Measurements from ENCODE around the gene SLF1.

Gene SLF1

DNA sequence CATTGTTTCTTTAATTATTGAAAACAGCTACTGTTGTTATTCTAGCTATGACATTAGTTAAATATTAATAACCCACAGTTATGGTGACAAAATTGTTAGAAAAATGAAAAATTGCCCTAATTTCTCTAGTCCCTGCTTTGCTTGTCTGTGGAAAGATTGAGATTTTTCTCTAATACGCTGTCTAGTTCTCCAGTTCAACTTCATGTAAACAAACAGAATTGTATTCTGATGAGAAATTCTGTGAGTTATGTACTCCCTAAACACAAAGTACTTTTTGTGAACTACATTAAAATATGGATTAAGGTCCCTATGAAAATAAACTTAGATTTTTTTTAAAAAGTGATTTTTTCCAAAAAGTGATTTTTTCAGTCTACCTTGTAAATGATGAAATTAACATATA, 8.7 kb downstream of the SLF1 start:
- TF ChIP-seq, protein P1, sequence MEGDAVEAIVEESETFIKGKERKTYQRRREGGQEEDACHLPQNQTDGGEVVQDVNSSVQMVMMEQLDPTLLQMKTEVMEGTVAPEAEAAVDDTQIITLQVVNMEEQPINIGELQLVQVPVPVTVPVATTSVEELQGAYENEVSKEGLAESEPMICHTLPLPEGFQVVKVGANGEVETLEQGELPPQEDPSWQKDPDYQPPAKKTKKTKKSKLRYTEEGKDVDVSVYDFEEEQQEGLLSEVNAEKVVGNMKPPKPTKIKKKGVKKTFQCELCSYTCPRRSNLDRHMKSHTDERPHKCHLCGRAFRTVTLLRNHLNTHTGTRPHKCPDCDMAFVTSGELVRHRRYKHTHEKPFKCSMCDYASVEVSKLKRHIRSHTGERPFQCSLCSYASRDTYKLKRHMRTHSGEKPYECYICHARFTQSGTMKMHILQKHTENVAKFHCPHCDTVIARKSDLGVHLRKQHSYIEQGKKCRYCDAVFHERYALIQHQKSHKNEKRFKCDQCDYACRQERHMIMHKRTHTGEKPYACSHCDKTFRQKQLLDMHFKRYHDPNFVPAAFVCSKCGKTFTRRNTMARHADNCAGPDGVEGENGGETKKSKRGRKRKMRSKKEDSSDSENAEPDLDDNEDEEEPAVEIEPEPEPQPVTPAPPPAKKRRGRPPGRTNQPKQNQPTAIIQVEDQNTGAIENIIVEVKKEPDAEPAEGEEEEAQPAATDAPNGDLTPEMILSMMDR (IDR thresholded peaks at IDR 0.05; ENCODE audit: insufficient read depth, low read depth, low read length, missing control alignments): no peak
- H3K4me3 ChIP-seq (ENCODE audit: low read length): no peak overlapping the region
- no peak for DNase-seq (ENCODE audit: low read depth)

DNA sequence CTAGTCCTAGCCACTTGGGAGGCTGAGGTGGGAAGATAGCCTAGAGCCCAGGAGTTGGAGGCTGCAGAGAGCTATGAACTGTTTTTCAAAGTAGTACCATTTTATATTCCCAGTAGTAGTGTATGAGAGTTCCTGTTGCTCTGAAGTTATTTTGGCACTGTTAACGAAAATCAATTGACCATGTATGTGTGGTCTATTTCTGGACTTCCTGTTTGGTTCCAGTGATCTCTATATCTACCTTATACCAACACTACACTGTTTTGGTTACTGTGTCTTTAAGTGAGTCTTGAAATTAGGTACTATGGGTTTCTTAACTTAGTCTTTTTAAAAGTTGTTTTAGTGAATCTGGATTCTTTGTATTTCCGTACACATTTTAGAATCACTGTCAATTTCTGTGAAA, 13.6 kb downstream of the SLF1 start:
- no peak overlapping the region for H3K4me3 ChIP-seq (ENCODE audit: low read length)
- TF ChIP-seq, protein P1 (IDR thresholded peaks at IDR 0.05; ENCODE audit: insufficient read depth, low read depth, low read length, missing control alignments): no peak

DNA sequence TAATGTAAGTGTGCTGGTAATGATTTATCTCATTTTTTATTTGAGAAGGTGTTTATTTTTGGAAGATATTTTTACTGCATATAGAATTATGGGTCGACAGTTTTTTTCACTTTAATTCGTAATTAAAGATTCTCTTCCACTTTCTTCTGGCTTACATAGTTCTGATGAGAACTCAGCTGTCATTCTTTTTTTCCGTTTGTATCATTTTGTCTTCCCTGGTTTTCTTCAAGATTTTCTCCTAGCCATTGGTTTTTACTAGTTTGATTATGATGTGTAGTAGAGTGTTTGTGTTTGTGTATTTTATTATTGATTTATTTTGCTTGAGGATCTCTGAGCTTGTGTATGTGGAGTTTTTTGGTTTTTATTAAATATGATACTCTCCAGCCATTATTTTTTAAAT, 21.7 kb downstream of the SLF1 start:
- no peak overlapping the region for H3K4me3 ChIP-seq (ENCODE audit: low read length)
- TF ChIP-seq, protein P1 (IDR thresholded peaks at IDR 0.05; ENCODE audit: insufficient read depth, low read depth, low read length, missing control alignments): no peak
- DNase-seq (ENCODE audit: low read depth): no peak

More for the DNA sequence above, 13.6 kb downstream of the SLF1 start:
- no peak for DNase-seq (ENCODE audit: low read depth)

DNA sequence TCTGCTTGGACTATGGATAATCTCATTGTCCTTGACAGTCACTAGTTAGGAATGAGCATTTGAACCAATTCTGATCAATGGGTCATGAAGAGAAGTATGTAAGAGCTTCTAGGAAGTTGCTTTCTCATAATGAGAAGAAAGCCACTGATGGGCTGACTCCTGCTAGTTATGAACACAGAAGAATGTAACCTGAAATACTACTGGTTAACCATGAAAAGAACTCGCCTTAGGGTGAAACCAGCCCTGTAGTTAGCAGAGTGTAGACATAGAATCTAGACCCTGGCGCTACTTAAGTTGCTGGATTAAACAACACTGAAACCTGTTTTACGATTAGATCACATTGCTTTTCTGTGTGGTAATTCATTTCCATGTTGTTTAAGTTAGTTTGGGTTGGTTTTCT, 26.6 kb downstream of the SLF1 start:
- TF ChIP-seq, protein P1 (IDR thresholded peaks at IDR 0.05; ENCODE audit: insufficient read depth, low read depth, low read length, missing control alignments): no peak
- H3K4me3 ChIP-seq (ENCODE audit: low read length): no peak overlapping the region
- DNase-seq (ENCODE audit: low read depth): no peak

DNA sequence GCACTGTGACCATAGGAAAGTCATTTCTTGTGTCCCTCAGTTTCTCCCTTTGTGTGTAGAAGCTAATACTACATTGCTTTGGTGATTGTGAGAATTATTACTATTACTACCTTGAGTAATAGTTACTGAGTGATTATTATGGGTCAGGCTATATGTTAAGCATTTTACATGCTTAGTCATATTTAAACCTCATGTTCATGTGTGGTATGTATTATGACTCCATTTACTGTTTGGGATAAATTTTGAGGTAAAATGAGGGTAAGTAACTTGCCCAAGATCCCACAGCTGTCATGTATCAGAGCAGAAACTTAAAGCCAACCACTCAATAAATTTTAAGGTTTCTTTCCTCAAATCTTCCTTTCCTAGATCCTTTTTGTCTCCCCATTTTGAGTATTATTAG, 28.3 kb downstream of the SLF1 start:
- no peak overlapping the region for H3K4me3 ChIP-seq (ENCODE audit: low read length)
- TF ChIP-seq, protein P1 (IDR thresholded peaks at IDR 0.05; ENCODE audit: insufficient read depth, low read depth, low read length, missing control alignments): no peak
- DNase-seq (ENCODE audit: low read depth): no peak

DNA sequence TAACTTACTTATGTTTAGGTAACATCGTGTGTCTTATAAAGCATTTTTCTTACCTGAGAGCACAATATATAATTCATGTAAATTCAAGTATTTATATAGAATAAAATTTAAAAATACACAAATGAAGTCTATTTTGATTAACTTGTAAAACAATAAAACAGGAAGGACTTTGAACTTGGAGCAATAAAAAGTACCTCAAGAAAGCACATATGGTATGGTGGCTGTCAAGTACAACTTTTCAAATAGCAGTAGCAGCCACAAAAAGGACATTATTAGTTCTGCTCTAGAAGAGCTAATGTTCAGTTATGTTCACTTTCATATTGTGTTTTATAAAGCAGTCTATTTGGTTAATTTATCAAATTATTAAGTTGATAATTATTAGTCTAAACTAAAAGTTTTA, 31.4 kb downstream of the SLF1 start:
- no peak for DNase-seq (ENCODE audit: low read depth)

DNA sequence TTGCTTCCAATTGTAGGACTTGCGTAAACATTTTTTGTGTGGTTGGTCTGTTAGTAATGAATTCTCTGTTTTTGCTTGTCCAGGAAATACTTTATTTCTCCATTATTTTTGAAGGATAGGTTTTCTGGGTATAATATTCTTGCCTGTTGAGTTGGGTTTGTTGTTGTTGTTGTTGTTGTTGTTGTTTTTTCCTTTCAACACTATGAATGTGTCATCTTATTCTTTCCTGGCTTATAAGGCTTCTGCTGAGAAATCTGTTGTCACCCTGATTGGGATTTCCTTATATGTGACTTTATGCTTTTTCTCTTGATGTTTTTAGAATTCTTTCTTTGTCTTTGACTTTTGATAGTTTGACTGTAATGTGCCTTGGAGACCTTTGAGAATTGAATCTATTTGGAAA, 39.8 kb downstream of the SLF1 start:
- TF ChIP-seq, protein P1 (IDR thresholded peaks at IDR 0.05; ENCODE audit: insufficient read depth, low read depth, low read length, missing control alignments): no peak
- no peak for DNase-seq (ENCODE audit: low read depth)
- H3K4me3 ChIP-seq (ENCODE audit: low read length): no peak overlapping the region

More for the DNA sequence above, 31.4 kb downstream of the SLF1 start:
- H3K4me3 ChIP-seq (ENCODE audit: low read length): no peak overlapping the region
- TF ChIP-seq, protein P1 (IDR thresholded peaks at IDR 0.05; ENCODE audit: insufficient read depth, low read depth, low read length, missing control alignments): no peak
